Measurements from ENCODE around the gene PCNP.
"Not testable (repeated sequence)": the region's sequence is repeated elsewhere in the genome, so short reads cannot be mapped to it uniquely, and the experiment has no call there.

Gene PCNP

GRCh38 chr3:101634591-101635196, 60.7 kb downstream of the PCNP start:
- no peak for DNase-seq

GRCh38 chr3:101635345-101635744, 61.4 kb downstream of the PCNP start:
- no peak for DNase-seq

- peak; percentile 10 for DNase-seq
Measured at GRCh38 chr3:101635954-101636798, 62.2 kb downstream of the PCNP start.

- DNase-seq, result no peak
Measured at GRCh38 chr3:101637451-101637850, 63.5 kb downstream of the PCNP start.

- no peak for DNase-seq
Measured at GRCh38 chr3:101638261-101638745, 64.3 kb downstream of the PCNP start.

- no peak for DNase-seq
Measured at GRCh38 chr3:101639280-101639963, 65.4 kb downstream of the PCNP start.

- no peak for DNase-seq
Measured at GRCh38 chr3:101640256-101640655, 66.3 kb downstream of the PCNP start.

GRCh38 chr3:101641397-101642115, 67.6 kb downstream of the PCNP start:
- DNase-seq, result not testable (repeated sequence)

GRCh38 chr3:101642441-101642840, 68.5 kb downstream of the PCNP start:
- no peak for DNase-seq

GRCh38 chr3:101643009-101643844, 69.2 kb downstream of the PCNP start:
- no peak for DNase-seq

Data from NCI-H226 (cell line).